Measurements from ENCODE around the gene NINL.

NINL gene

DNA sequence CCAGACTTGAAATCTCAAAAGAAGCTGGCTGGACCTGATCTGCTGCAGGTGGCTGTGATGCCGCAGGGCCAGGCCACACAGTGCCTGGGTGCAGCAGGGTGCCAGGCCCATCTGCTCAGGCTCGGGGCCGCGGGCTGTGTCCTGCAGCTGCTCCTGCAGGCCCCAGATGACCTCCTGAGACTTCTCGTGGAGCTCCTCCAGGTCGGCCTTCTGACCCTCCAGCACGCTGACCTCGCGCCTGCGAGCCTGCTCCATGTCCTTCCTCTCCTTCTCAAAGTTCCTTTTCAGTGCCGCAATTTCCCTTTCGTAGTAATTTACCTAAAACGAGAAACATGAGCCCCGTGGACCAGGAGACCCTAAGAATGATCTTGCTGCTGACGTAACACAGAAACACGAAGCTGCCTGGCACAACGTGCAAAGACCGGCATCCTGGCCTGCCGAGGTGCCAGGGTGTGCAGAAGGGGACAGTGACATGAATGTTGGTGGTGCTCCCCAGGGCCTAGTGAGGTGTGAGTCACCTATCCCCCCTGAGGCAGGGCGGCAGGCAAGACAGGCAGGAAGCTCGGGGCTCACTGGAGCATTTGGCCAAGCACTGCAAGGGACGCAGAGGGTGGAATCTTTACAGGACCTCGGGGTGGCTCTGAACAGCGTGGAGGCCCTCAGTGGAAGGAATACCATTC lies 106.3 kb downstream of the NINL start:
- TF ChIP-seq, protein P1, sequence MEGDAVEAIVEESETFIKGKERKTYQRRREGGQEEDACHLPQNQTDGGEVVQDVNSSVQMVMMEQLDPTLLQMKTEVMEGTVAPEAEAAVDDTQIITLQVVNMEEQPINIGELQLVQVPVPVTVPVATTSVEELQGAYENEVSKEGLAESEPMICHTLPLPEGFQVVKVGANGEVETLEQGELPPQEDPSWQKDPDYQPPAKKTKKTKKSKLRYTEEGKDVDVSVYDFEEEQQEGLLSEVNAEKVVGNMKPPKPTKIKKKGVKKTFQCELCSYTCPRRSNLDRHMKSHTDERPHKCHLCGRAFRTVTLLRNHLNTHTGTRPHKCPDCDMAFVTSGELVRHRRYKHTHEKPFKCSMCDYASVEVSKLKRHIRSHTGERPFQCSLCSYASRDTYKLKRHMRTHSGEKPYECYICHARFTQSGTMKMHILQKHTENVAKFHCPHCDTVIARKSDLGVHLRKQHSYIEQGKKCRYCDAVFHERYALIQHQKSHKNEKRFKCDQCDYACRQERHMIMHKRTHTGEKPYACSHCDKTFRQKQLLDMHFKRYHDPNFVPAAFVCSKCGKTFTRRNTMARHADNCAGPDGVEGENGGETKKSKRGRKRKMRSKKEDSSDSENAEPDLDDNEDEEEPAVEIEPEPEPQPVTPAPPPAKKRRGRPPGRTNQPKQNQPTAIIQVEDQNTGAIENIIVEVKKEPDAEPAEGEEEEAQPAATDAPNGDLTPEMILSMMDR (IDR thresholded peaks at IDR 0.05): no peak

DNA sequence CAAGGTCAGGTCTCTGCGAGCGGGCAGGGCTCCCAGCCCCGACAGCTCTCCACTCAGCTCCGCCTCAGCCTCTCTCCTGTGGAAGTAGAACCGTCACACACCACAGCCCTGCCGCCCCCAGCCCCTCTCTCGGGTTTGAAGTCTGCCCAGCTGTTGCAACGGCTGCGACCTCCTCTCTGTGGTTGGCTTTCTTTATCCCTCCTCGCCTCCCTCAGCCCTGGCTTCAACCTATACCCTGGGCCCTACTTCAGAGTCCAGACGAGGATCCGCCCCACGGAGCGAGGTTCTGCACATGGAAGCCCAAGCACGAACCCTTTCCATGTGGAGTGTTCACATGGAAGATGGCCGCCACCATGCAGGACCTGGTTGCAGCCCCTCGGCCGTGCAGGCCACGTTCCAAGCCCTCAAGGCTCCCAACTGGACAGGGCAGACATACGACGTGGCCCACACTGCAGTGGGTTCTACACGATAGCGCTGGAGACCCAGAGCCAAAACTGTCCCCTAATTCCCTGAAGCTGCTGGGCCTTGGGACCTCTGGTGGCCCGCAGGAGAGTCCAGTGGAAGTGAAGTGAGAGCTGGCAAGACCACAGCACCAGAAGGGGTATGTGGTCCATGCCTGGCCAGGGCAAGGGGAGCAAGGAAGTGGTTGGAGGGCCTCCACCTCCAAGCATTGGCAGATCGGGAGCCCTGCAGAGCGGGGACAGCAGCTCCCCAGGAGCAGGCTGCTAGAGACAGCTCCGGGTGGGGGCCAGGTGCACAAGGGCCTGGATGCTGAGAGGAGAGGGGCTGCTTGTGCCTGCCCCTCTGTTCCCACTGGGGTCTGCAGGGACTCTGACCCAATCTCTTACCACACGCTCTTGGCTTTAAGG lies 108.1 kb downstream of the NINL start:
- TF ChIP-seq, protein P1 (IDR thresholded peaks at IDR 0.05): no peak

DNA sequence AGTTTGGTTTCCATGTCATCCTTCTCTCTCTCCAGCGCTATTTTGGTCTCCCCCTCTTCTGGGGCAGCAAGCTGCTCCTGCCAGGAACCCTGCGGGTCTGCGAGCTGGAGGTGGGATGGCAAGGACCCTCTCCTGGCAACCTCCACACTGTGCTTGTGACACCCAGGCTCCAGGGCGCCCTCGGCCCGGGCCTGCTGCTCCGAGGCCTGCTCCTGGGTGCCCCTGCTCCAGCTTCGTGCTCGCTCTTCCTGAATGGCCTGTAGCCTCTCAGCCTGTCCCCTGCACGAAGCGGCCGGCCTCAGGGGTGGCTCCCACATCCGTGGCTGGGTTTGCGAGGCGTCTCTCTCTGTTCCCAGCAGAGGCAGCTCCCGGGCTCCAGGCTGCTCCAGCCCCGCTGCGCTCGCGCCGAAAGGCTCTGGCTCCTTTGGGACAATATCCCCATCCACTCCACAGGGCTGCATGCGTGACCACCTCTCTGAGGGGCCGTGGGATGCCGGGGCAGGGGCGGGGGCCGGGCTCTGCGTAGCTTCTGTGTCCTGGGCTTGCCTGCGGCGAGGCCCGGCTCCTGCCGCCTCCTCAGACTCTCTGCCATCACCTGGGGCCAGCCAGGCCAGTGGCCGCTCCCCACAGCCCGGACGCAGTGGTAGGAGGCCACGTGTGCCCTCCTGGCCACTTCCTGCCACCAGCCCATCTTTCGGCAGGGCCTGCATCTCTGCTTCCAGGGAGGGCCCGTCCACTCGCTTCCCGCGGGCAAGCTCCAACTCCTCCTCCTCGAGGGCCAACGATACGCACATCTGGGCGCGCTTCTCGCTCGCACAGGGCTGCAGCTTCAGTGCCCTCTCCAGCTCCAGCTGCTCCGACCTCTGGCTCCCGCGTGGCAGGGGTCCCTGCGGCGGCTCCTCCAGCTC lies 109.0 kb downstream of the NINL start:
- TF ChIP-seq, protein P1 (IDR thresholded peaks at IDR 0.05): no peak

DNA sequence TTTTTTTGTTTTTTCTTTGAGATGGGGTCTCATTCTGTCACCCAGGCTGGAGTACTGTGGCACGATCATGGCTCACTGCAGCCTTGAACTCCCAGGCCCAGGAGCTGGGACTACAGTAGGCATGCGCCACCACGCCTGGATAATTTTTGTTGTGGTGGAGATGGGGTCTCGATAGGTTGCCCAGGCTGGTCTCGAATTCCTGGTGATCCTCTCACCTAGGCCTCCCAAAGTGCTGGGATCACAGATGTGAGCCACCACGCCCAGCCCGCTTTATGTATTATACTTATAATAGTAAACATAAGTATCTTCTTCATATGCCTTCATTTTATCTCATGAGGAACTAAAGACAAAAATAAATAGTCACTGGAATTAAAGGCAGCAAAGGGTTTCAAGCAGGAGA lies 114.3 kb downstream of the NINL start:
- TF ChIP-seq, protein P1 (IDR thresholded peaks at IDR 0.05): no peak

DNA sequence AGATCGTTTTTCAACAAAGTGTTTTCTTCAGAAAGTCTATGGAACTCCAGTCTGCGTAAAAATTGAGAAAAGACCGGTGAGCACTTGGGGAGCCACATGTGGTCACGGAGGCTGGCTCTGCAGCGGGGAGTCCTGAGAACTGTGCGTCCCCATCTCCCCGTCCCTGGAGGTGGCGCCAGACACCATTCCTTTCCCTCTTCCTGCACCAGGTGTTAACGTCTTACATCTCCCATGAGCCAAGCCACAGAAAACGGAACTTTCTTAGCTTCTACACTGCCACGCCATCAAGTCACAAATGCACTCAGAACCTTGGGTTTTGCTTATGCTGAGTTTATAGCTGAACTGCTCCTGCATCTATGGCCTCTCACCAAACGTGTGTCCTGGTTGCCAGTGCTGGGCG lies 115.3 kb downstream of the NINL start:
- TF ChIP-seq, protein P1 (IDR thresholded peaks at IDR 0.05): peak; percentile 60

DNA sequence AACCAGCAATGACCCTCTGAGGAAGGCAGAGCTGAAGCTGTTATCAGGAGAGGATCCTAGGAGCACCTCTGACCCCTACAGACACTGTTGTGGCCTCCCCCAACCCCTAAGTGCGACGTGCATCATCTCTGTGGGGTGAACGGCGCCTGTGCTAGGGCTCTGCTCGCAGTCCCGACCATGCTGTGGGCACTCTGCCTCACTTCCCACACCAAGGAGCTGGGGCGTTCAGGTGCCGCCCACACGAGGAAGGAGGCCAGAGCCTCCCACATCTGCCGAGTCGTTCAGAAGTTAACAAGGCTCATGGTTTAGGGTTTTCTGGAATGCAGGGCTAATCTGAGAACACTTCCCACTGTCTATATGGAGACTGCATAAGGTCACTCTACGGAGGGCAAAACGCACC lies 115.8 kb downstream of the NINL start:
- TF ChIP-seq, protein P1 (IDR thresholded peaks at IDR 0.05): no peak
